Osteoblast (primary cell): ENCODE measurements around the gene CREB1. TPM values are rescaled to one million over a fixed set of nuclear protein-coding genes. Genes with fewer than 3 reads are reported as not detected.

ENCODE experiments used
- DNase-seq: peaks from one replicate; pipeline ENCODE4 v3.0.0; 2011; ENCODE audit warnings: low spot score, mixed read lengths; ENCODE audit not compliant: insufficient read length; ENCODE audit errors: missing footprints
- H2AFZ ChIP-seq: 2 replicates; pipeline ENCODE4 v1.6.0; 2011; ENCODE audit warnings: mild to moderate bottlenecking, low read length
- H3K27ac ChIP-seq: 2 replicates; pipeline ENCODE4 v1.5.1; 2011; ENCODE audit warnings: mild to moderate bottlenecking, low read depth, low read length, moderate library complexity
- H3K27me3 ChIP-seq: 2 replicates; pipeline ENCODE4 v1.6.0; 2012; ENCODE audit warnings: mild to moderate bottlenecking, control low read depth, inconsistent platforms, low read length, moderate library complexity; ENCODE audit not compliant: insufficient read depth
- H3K36me3 ChIP-seq: 2 replicates; pipeline ENCODE4 v1.5.1; 2011; ENCODE audit warnings: mild to moderate bottlenecking, low read length, control low read depth, moderate library complexity; ENCODE audit not compliant: insufficient read depth
- H3K4me1 ChIP-seq: 2 replicates; pipeline ENCODE4 v1.5.1; 2011; ENCODE audit warnings: mild to moderate bottlenecking, low read length, control low read depth, moderate library complexity; ENCODE audit not compliant: insufficient read depth
- H3K4me2 ChIP-seq: 2 replicates; pipeline ENCODE4 v1.6.0; 2011; ENCODE audit warnings: mild to moderate bottlenecking, low read length; ENCODE audit not compliant: insufficient read depth
- H3K4me3 ChIP-seq: fragments of 200-600 bp; sonication (generic); 3 replicates; pipeline ENCODE4 v1.5.1; 2012; ENCODE audit warnings: mild to moderate bottlenecking, low read length, inconsistent platforms; ENCODE audit not compliant: insufficient read depth
- H3K79me2 ChIP-seq: 2 replicates; pipeline ENCODE4 v1.6.0; 2012; ENCODE audit warnings: mild to moderate bottlenecking, low read length, control low read depth, inconsistent platforms; ENCODE audit not compliant: insufficient read depth
- H3K9me3 ChIP-seq: 2 replicates; pipeline ENCODE4 v1.5.1; 2011; ENCODE audit warnings: low read depth, low read length, control low read depth
- H4K20me1 ChIP-seq: 2 replicates; pipeline ENCODE4 v1.6.0; 2012; ENCODE audit warnings: mild to moderate bottlenecking, low read length, control low read depth; ENCODE audit not compliant: insufficient read depth
- total RNA-seq: library from RNA; depleted of rRNA; stranded (reverse); fragments of >200 nt; gene quantifications from 2 replicates; pipeline ENCODE4 v1.2.3, GENCODE V29; 2012
- TF ChIP-seq, protein P1 (sequence below): IDR thresholded peaks from 2 replicates; pipeline ENCODE4 v1.5.1; 2011; ENCODE audit warnings: mild to moderate bottlenecking, low read depth, low read length, moderate library complexity; ENCODE audit errors: extremely low read depth

Gene CREB1
- total RNA-seq, 1 donor, result 38.4 TPM

GRCh38 chr2:207523005-207523404, 6.8 kb upstream of the CREB1 start:
- no peak overlapping the region for H2AFZ ChIP-seq
- H3K4me2 ChIP-seq, result no peak overlapping the region
- no peaks in the 10 kb centered on the region for H3K9me3 ChIP-seq
- peaks cover 2% of the 10 kb centered on the region for H3K79me2 ChIP-seq
- no peak overlapping the region for H3K4me3 ChIP-seq
- no peaks in the 10 kb centered on the region for H3K36me3 ChIP-seq
- H3K4me1 ChIP-seq, result peaks cover 5% of the 10 kb centered on the region
- H4K20me1 ChIP-seq, result no peaks in the 10 kb centered on the region
- TF ChIP-seq, protein P1, sequence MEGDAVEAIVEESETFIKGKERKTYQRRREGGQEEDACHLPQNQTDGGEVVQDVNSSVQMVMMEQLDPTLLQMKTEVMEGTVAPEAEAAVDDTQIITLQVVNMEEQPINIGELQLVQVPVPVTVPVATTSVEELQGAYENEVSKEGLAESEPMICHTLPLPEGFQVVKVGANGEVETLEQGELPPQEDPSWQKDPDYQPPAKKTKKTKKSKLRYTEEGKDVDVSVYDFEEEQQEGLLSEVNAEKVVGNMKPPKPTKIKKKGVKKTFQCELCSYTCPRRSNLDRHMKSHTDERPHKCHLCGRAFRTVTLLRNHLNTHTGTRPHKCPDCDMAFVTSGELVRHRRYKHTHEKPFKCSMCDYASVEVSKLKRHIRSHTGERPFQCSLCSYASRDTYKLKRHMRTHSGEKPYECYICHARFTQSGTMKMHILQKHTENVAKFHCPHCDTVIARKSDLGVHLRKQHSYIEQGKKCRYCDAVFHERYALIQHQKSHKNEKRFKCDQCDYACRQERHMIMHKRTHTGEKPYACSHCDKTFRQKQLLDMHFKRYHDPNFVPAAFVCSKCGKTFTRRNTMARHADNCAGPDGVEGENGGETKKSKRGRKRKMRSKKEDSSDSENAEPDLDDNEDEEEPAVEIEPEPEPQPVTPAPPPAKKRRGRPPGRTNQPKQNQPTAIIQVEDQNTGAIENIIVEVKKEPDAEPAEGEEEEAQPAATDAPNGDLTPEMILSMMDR, result no peak
- H3K27ac ChIP-seq, result no peak overlapping the region
- no peak for DNase-seq
- H3K27me3 ChIP-seq, result no peaks in the 10 kb centered on the region

DNA sequence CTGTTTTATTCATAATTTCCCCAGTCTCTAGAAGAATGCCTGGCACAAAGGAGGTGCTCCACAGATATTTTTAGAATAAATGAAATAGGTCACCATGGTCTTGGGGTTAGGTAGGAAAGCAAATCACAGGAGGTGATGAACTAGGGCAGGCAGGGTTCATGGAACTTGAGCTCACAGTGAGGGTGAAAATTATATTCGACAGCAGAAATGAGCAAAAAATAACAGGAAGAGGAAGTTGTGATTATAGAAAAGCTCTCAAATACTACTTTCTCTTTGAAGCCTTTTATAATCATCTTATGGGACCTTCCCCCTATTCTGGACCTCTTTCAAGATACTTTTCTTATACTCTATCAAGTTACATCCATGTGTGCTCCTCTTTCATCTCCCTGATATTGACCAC, 4.5 kb upstream of the CREB1 start:
- Histone ChIP-seq H3K9me3 (no peaks in the 10 kb centered on the region), H3K4me1 (peaks cover 13% of the 10 kb centered on the region), H3K79me2 (peaks cover 14% of the 10 kb centered on the region), H3K4me3 (no peak overlapping the region), H3K4me2 (no peak overlapping the region), H4K20me1 (no peaks in the 10 kb centered on the region), H3K27ac (no peak overlapping the region), H3K27me3 (no peaks in the 10 kb centered on the region), H2AFZ (no peak overlapping the region), H3K36me3 (no peaks in the 10 kb centered on the region)
- TF ChIP-seq, protein P1, result no peak
- no peak for DNase-seq

DNA sequence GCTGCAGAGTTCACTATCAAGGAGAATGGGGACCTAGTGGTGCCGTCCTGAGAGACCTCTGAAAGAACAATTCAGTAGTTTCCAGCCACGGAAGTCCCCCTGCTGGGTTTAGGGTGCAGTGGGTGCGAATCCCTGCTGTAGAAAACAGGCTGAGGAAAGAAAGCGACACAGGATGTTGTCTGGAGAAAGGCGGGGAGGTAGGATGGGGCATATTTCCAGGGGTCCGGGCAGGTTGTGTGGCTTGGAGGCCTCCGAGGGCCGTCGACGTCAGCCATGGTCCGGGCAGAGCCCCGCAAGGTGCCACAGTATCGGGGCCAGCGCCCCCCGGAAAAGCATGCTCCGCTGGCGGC, 807 bp upstream of the CREB1 start:
- no peak for DNase-seq
- Histone ChIP-seq H3K4me1 (peaks cover 22% of the 10 kb centered on the region), H2AFZ (peak overlapping the region; percentile 87), H3K9me3 (no peaks in the 10 kb centered on the region), H3K79me2 (peaks cover 50% of the 10 kb centered on the region), H3K4me3 (peak overlapping the region; percentile 86), H3K27me3 (no peaks in the 10 kb centered on the region), H3K36me3 (no peaks in the 10 kb centered on the region), H3K4me2 (peak overlapping the region; percentile 94), H3K27ac (peak overlapping the region; percentile 87), H4K20me1 (peaks cover 12% of the 10 kb centered on the region)
- TF ChIP-seq, protein P1, result no peak

DNA sequence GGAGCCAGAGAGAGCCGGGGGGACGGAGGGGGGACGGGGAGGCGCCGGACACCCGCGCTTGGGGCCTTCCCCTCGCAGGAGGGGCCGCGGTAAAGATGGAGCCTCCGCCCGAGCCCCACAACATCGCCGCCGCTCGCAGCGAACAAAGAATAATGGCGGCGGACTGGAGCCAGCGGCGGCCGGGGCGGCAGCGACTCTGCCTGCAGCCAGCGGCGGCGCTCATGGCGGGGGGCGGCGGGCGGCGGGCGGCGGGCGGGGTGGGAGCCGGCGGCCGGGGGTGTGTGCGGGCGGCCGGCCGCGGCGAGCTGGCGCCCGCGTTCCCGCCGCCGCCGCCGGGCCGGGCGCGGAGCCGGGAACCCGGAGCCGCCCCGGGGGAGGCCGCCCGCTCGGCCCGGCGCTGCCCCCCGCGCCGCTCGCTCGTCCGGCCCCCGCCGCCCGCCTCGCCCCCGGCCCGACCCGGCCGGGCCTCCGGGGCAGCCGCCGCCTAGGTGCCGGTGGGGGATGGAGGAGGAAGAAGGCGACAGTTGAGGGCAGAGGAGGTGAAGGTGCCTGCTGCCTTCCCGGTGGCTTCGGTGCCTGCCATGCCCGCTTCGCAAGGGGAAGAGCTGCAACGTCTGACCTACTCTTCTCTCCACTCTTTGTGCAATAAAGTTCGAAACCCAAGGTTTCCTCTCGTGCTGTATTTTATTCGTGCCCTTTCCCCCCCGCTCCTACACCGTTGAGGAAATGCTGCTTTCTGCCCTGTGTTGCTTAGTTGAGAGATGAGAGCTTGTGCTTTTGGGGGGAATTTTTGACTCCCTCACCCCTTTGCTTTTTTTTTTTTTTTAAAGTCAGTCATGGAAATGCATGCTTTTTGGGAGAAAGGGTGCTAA, 634 bp downstream of the CREB1 start:
- peak; percentile 86 for DNase-seq
- H3K4me1 ChIP-seq, result peaks cover 22% of the 10 kb centered on the region
- peak overlapping the region; percentile 94 for H3K4me2 ChIP-seq
- TF ChIP-seq, protein P1, result no peak
- peak overlapping the region; percentile 98 for H3K27ac ChIP-seq
- H3K9me3 ChIP-seq, result no peaks in the 10 kb centered on the region
- H3K4me3 ChIP-seq, result peak overlapping the region; percentile 95
- peaks cover 64% of the 10 kb centered on the region for H3K79me2 ChIP-seq
- H3K27me3 ChIP-seq, result no peaks in the 10 kb centered on the region
- peak overlapping the region; percentile 54 for H2AFZ ChIP-seq
- H4K20me1 ChIP-seq, result peaks cover 12% of the 10 kb centered on the region
- H3K36me3 ChIP-seq, result no peaks in the 10 kb centered on the region
